ENCODE measurements around the gene KDM3B.

DNA sequence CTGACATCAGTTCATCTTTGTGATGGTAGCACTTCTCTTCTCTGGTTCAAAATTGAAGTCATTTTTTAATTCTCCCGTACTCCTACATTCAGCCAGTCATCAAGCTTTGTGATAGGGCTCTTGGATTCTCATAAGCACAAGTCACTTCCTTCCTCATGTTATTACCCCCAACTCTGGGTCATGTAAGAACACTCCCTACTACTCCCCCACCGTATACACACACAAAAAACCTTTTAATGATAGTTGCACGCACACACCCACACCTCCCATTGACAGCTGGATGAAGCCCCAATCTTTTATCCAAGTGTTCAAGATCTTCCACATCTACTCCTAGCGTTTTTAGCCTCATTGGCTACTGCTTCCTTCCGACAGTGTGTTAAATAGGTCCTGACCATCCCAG lies 16.8 kb downstream of the KDM3B start:
- TF ChIP-seq, protein P1, sequence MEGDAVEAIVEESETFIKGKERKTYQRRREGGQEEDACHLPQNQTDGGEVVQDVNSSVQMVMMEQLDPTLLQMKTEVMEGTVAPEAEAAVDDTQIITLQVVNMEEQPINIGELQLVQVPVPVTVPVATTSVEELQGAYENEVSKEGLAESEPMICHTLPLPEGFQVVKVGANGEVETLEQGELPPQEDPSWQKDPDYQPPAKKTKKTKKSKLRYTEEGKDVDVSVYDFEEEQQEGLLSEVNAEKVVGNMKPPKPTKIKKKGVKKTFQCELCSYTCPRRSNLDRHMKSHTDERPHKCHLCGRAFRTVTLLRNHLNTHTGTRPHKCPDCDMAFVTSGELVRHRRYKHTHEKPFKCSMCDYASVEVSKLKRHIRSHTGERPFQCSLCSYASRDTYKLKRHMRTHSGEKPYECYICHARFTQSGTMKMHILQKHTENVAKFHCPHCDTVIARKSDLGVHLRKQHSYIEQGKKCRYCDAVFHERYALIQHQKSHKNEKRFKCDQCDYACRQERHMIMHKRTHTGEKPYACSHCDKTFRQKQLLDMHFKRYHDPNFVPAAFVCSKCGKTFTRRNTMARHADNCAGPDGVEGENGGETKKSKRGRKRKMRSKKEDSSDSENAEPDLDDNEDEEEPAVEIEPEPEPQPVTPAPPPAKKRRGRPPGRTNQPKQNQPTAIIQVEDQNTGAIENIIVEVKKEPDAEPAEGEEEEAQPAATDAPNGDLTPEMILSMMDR (IDR thresholded peaks at IDR 0.05; ENCODE audit: low read depth, low read length, poor library complexity, severe bottlenecking) = no peak
- TF ChIP-seq EZH2phosphoT487 (IDR thresholded peaks at IDR 0.05; ENCODE audit: borderline replicate concordance, low read length) = no peak
